Body of pancreas (tissue), 4 donors: Measurements from ENCODE around the gene TCEAL4. TPM values are rescaled to one million over a fixed set of nuclear protein-coding genes. Genes with fewer than 3 reads are reported as not detected.

Experiments
- ATAC-seq: fragments of 150-250 bp; one replicate; pipeline ENCODE4 v1.9.1; 2016
- DNase-seq, 4 donors: peaks; one replicate each; pipeline ENCODE4 v3.0.0-alpha.2; 2019
- H3K27ac ChIP-seq, 4 donors: fragments of 200-600 bp; sonication (generic); 1 replicate in 3 of 4; 2 replicates in 1 of 4; pipeline versions ENCODE4 v1.5.1 to v1.6.1; 2016 to 2019; ENCODE audit warnings: mild to moderate bottlenecking in 1 of 4, mixed read lengths in 1 of 4, moderate library complexity in 1 of 4
- H3K27me3 ChIP-seq, 2 donors: fragments of 200-600 bp; sonication (generic); one replicate each; pipeline ENCODE4 v1.6.0; 2016; ENCODE audit warnings: mild to moderate bottlenecking in 1 of 2
- H3K36me3 ChIP-seq, 2 donors: fragments of 200-600 bp; sonication (generic); replicated peaks in 1 of 2; 2 replicates each; pipeline ENCODE4 v1.5.1; 2016; ENCODE audit warnings: low read depth in 2 of 2; ENCODE audit not compliant: insufficient read depth in 1 of 2
- H3K4me1 ChIP-seq: fragments of 200-600 bp; sonication (generic); one replicate; pipeline ENCODE4 v1.6.0; 2016
- H3K4me3 ChIP-seq, 2 donors: fragments of 200-600 bp; sonication (generic); 1 replicate in 1 of 2; 2 replicates in 1 of 2; pipeline ENCODE4 v1.5.1; 2016 to 2019
- H3K9me3 ChIP-seq, 3 donors: fragments of 200-600 bp; sonication (generic); 1 replicate in 2 of 3; 2 replicates in 1 of 3; pipeline ENCODE4 v1.5.1; 2016
- POLR2A ChIP-seq, 3 donors: fragments of 450-650 bp; IDR thresholded peaks; one replicate each; pipeline ENCODE4 v1.6.1; 2016; ENCODE audit warnings: antibody characterized with exemption in 3 of 3, mild to moderate bottlenecking in 2 of 3
- WGBS, 2 donors: methylation state at CpG; one replicate each; pipeline ENCODE4 v1.1.5; 2017; 5-methylcytosine and 5-hydroxymethylcytosine counted together
- intact Hi-C: fragments of 100-400 bp; cut with DNase I; formaldehyde crosslinking; loops from one replicate; pipeline ENCODE4 v1.15.1; 2023
- total RNA-seq, 2 donors: library from RNA; depleted of rRNA; stranded (reverse); fragments of >200 nt; gene quantifications; one replicate each; pipeline ENCODE4 v1.1.0, GENCODE V29; 2016
- TF ChIP-seq, protein P1 (sequence below), 7 experiments: fragments of 450-650 bp in 4 of 7; fragments of 200-600 bp in 3 of 7; sonication (generic) in 3 of 7; IDR thresholded peaks; one replicate each; pipeline ENCODE4 v1.5.1; 2016 to 2019; ENCODE audit warnings: antibody characterized with exemption in 7 of 7

Gene TCEAL4
- total RNA-seq, 2 donors from 2014 or later: 36.8 to 51.4 TPM

DNA sequence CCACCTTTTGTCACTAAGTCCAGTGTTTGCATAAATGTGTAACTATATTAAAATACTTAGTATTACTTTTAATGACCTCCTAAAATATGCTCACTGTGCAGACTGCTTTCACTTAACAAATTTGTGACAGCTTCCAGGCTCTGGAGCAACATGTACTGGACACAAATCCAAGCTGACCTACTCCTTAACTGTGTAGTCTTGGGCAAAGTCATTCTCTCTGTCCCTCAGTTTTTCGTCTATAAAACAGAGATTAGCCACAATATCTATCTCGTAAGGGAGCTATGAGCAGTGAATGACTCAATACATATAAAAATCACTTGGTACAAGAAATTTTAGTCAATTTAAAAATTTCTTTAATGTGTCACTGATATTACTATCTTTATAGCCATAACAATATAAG is 45.6 kb upstream of the TCEAL4 start:
- Histone ChIP-seq H3K27ac (no peak overlapping the region), H3K9me3 (no peaks in the 10 kb centered on the region), H3K4me1 (no peaks in the 10 kb centered on the region), H3K4me3 (no peak overlapping the region), H3K27me3 (no peaks in the 10 kb centered on the region), H3K36me3 (no peaks in the 10 kb centered on the region)
- TF ChIP-seq, protein P1, sequence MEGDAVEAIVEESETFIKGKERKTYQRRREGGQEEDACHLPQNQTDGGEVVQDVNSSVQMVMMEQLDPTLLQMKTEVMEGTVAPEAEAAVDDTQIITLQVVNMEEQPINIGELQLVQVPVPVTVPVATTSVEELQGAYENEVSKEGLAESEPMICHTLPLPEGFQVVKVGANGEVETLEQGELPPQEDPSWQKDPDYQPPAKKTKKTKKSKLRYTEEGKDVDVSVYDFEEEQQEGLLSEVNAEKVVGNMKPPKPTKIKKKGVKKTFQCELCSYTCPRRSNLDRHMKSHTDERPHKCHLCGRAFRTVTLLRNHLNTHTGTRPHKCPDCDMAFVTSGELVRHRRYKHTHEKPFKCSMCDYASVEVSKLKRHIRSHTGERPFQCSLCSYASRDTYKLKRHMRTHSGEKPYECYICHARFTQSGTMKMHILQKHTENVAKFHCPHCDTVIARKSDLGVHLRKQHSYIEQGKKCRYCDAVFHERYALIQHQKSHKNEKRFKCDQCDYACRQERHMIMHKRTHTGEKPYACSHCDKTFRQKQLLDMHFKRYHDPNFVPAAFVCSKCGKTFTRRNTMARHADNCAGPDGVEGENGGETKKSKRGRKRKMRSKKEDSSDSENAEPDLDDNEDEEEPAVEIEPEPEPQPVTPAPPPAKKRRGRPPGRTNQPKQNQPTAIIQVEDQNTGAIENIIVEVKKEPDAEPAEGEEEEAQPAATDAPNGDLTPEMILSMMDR (IDR thresholded peaks at IDR 0.05): no peak
- TF ChIP-seq POLR2A (IDR thresholded peaks at IDR 0.05): no peak
- ATAC-seq (no peak), DNase-seq (no peak)
- intact Hi-C loops: loop anchor here (5.0 kb wide), 1 partner anchor 278 kb away; no protein-coding TSS in a partner anchor
- WGBS, 2 donors: 61 to 90% methylated on average over 2 of the region's 2 CpGs

DNA sequence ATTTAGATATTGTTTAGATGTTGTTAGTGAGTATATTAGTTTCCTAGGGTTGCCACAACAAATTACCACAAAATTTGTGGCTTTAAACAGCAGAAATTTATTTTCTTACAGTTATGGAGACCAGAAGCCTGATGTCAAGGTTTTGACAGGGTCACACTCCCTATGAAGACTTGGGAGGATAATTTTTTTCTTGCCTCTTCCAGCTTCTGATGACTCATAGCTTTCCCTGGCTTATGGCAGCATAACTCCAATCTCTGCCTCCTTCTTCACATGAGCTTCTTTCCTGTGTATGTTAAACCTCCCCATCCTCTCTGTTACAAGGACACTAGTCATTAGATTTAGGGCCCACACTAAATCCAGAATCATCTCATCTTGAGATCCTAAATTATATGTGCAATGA is 45.2 kb upstream of the TCEAL4 start:
- no peaks in the 10 kb centered on the region for H3K9me3 ChIP-seq
- H3K27me3 ChIP-seq: no peaks in the 10 kb centered on the region
- intact Hi-C loops: no loop called here
- H3K4me1 ChIP-seq: no peaks in the 10 kb centered on the region
- H3K4me3 ChIP-seq: no peak overlapping the region
- TF ChIP-seq POLR2A (IDR thresholded peaks at IDR 0.05): no peak
- TF ChIP-seq, protein P1 (IDR thresholded peaks at IDR 0.05): no peak
- no peak overlapping the region for H3K27ac ChIP-seq
- DNase-seq (no peak), ATAC-seq (no peak)
- no peaks in the 10 kb centered on the region for H3K36me3 ChIP-seq

DNA sequence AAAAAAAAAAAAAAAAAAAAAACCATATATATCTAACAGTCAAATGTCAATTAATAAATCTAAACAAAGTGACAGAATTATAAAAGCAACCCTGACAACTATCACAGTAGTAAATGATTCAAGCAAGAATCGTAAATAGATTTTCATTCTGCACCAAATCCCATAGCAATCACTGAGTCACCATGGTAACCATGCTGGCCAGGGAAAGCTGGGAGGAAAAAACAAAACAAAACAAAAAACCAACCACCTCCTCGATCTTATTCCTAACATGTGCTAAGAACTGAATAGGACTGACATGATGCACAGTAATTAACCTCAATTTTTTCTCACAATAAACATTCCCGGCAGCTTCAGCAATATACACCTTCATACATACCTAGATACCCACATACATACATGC is 35.4 kb upstream of the TCEAL4 start:
- no peak for TF ChIP-seq POLR2A (IDR thresholded peaks at IDR 0.05)
- Histone ChIP-seq H3K4me3 (no peak overlapping the region), H3K27ac (no peak overlapping the region), H3K27me3 (no peaks in the 10 kb centered on the region), H3K9me3 (no peaks in the 10 kb centered on the region), H3K36me3 (no peaks in the 10 kb centered on the region), H3K4me1 (no peaks in the 10 kb centered on the region)
- WGBS, 2 donors: 73 to 86% methylated on average over 3 of the region's 3 CpGs
- ATAC-seq: no peak
- intact Hi-C loops: no loop called here
- DNase-seq: no peak

DNA sequence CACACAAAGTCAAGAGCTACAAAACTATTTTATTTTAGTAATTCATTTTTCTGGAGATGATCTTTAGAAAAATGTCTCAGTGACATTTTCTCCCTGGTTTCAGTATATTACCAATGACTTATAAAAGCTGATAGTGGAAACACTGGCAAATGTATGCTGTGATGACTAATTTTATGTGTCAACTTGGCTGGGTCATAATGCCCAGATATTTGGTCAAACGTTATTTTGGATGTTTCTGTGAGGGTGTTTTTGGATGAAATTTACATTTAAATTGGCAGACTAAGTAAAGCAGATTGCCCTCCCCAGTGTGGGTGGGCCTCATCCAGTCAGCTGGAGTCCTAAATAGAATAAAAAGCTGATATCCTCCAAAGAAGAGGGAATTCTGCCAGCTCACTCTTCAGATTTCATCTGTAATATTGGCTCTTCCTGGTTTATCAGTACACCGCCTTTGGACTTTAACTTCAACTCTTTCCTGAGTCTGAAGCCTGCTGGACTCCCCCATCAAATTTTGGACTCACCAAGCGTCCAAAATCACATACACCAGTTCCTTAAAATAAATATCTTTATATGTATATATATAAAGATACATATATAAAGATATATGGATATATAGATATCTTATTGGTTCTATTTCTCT is 34.8 kb upstream of the TCEAL4 start:
- WGBS, 2 donors: 71 to 83% methylated on average over 3 of the region's 3 CpGs

DNA sequence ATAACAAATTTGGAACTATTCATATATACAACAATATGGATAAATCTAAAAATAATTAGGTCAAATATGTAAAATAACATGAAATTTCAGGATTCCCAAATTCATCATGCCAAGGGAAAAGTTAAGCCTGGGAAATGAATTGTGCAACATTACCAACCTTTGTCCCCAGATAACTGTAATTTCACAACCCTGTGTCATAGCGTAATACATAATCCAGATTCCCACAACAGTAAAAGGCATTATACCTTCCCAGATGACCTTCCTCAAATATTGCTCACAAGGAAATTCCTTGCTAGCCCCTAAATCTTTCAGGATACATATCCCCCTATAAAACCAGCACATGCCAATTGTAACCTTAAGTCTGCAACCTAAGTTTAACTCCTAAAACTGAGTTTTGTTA is 33.1 kb upstream of the TCEAL4 start:
- intact Hi-C loops: no loop called here
- ATAC-seq (peak; percentile 73), DNase-seq (peak in 1 of 4 donors; percentile 3)
- Histone ChIP-seq H3K27ac (peak overlapping the region in 1 of 4 donors; percentile 36), H3K9me3 (no peaks in the 10 kb centered on the region), H3K27me3 (no peaks in the 10 kb centered on the region), H3K4me3 (no peak overlapping the region), H3K36me3 (no peaks in the 10 kb centered on the region), H3K4me1 (no peaks in the 10 kb centered on the region)
- 8 to 28% methylated on average over 1 of the region's 1 CpG for WGBS, 2 donors
- TF ChIP-seq POLR2A (IDR thresholded peaks at IDR 0.05): no peak
- TF ChIP-seq, protein P1 (IDR thresholded peaks at IDR 0.05): no peak

More for the DNA sequence above, 34.8 kb upstream of the TCEAL4 start:
- no peak overlapping the region for H3K4me3 ChIP-seq
- ATAC-seq: no peak
- DNase-seq: no peak
- no peak overlapping the region for H3K27ac ChIP-seq
- no peaks in the 10 kb centered on the region for H3K4me1 ChIP-seq
- H3K27me3 ChIP-seq: no peaks in the 10 kb centered on the region
- intact Hi-C loops: no loop called here
- no peaks in the 10 kb centered on the region for H3K36me3 ChIP-seq
- TF ChIP-seq, protein P1 (IDR thresholded peaks at IDR 0.05): no peak
- no peak for TF ChIP-seq POLR2A (IDR thresholded peaks at IDR 0.05)
- no peaks in the 10 kb centered on the region for H3K9me3 ChIP-seq
